ENCODE data around the gene NEK6. TPM values are rescaled to one million over a fixed set of nuclear protein-coding genes. Genes with fewer than 3 reads are reported as not detected.

NEK6 gene
- total and polyA plus RNA-seq, 9 of the 15 experiments (the other 6 are each of a cell fraction or from before 2014, with no cell fraction given): 3.1 to 19.0 (median 8.4) TPM

- TF ChIP-seq HDAC2 (IDR thresholded peaks at IDR 0.05) (no peak), NFIC (IDR thresholded peaks at IDR 0.05) (no peak), RBM39 (optimal IDR thresholded peaks at IDR 0.05; ENCODE audit: low read depth, low read length) (no peak)
Measured at GRCh38 chr9:124361128-124361527, 103.4 kb downstream of the NEK6 start (continued).

- Histone ChIP-seq H3K9ac (ENCODE audit: insufficient read depth in 1 of 2, low read depth in 2 of 2, low read length in 2 of 2) (peak overlapping the region in 1 of 2 experiments; percentile 57; a peak in 1 of 4 replicates), H3K27me3 (ENCODE audit: control insufficient read depth in 2 of 2, insufficient read depth in 2 of 2, low read length in 2 of 2) (no peaks in the 10 kb centered on the region), H3K4me3 (no peak overlapping the region), H3K79me2 (ENCODE audit: control insufficient read depth, insufficient read depth, low read length) (peaks cover 96% of the 10 kb centered on the region), H3K4me2 (ENCODE audit: insufficient read depth, low read length) (no peak overlapping the region), H3K36me3 (ENCODE audit: control insufficient read depth, insufficient read depth, low read length) (peaks cover 48% of the 10 kb centered on the region; the same call in 2 of the 3 replicates), H2AFZ (ENCODE audit: low read depth, low read length) (no peak overlapping the region), H4K20me1 (replicated peaks; ENCODE audit: control insufficient read depth, insufficient read depth, low read length) (peaks cover 39% of the 10 kb centered on the region), H3K4me1 (replicated peaks in 1 of 2; ENCODE audit: control insufficient read depth in 2 of 2, insufficient read depth in 2 of 2, low read length in 2 of 2) (peaks cover 4 to 18% of the 10 kb centered on the region in 2 experiments), H3K9me3 (replicated peaks; ENCODE audit: control insufficient read depth, insufficient read depth, low read depth, low read length) (no peaks in the 10 kb centered on the region), H3K9me1 (ENCODE audit: control insufficient read depth, insufficient read depth, low read length) (peaks cover 4% of the 10 kb centered on the region), H3K27ac (ENCODE audit: extremely low read depth, low read depth, low read length) (no peak overlapping the region)
- DNase-seq (ENCODE audit: extremely low read depth in 1 of 4, low spot score in 3 of 4) (no peak), ATAC-seq (no peak), FAIRE-seq (no peak)
- intact Hi-C loops (cut with micrococcal nuclease): no loop called here
- CTCF ChIA-PET (ENCODE audit: low intra/inter-chr PET ratio): no interaction called here
- in situ Hi-C loops (cut with MboI): no loop called here
- POLR2A ChIA-PET: interaction anchor here (1.6 kb wide), 1 partner anchor 20 kb away, joined by 5 read pairs; no protein-coding TSS in a partner anchor
- BruUV-seq (replicated peaks): no TSS peak
- WGBS (ENCODE audit: insufficient coverage, low coverage, missing lambda C conversion rate): 91% methylated on average over 21 of the region's 21 CpGs
- TF ChIP-seq ZNF174 (CRISPR knock-in tag; IDR thresholded peaks at IDR 0.05): no peak
- no peak for TF ChIP-seq SRF (CRISPR knock-in tag; IDR thresholded peaks at IDR 0.05)
Measured at GRCh38 chr9:124363326-124364096, 105.8 kb downstream of the NEK6 start.

Measured in K562 (cell line).